ENCODE results near the gene HRG.
"Not testable (repeated sequence)": the region's sequence is repeated elsewhere in the genome, so short reads cannot be mapped to it uniquely, and the experiment has no call there.

HRG gene

GRCh38 chr3:186665625-186666188 lies at the start of gene HRG:
TSS of gene HRG (plus strand) at chr3:186666014. CDS start at chr3:186666032, 18 bp downstream.
- no peak for DNase-seq (ENCODE audit: low read depth in 2 of 2)

GRCh38 chr3:186616299-186616617 lies 49.6 kb upstream of the HRG start:
- DNase-seq (ENCODE audit: low read depth in 2 of 2): no peak

GRCh38 chr3:186617036-186617946 lies 48.5 kb upstream of the HRG start:
- peak; percentile 68 to 72 for DNase-seq (ENCODE audit: low read depth in 2 of 2)

- DNase-seq (ENCODE audit: low read depth in 2 of 2): no peak
These were observed 47.4 kb upstream of the HRG start for GRCh38 chr3:186618318-186618938.

- DNase-seq (ENCODE audit: low read depth in 2 of 2): no peak
These were observed 46.0 kb upstream of the HRG start for GRCh38 chr3:186619787-186620212.

GRCh38 chr3:186620213-186621092 lies 45.4 kb upstream of the HRG start:
- DNase-seq (ENCODE audit: low read depth in 2 of 2): no peak

GRCh38 chr3:186621894-186622650 lies 43.7 kb upstream of the HRG start:
- no peak for DNase-seq (ENCODE audit: low read depth in 2 of 2)

GRCh38 chr3:186622651-186623310 lies 43.0 kb upstream of the HRG start:
- no peak for DNase-seq (ENCODE audit: low read depth in 2 of 2)

GRCh38 chr3:186624598-186624997 lies 41.2 kb upstream of the HRG start:
- DNase-seq (ENCODE audit: low read depth in 2 of 2): no peak

- no peak for DNase-seq (ENCODE audit: low read depth in 2 of 2)
These were observed 40.2 kb upstream of the HRG start for GRCh38 chr3:186625600-186626042.

GRCh38 chr3:186626254-186626847 lies 39.5 kb upstream of the HRG start:
- DNase-seq (ENCODE audit: low read depth in 2 of 2): no peak

GRCh38 chr3:186627852-186628414 lies 37.9 kb upstream of the HRG start:
- DNase-seq (ENCODE audit: low read depth in 2 of 2): no peak

- no peak for DNase-seq (ENCODE audit: low read depth in 2 of 2)
These were observed 37.1 kb upstream of the HRG start for GRCh38 chr3:186628756-186629155.

- DNase-seq (ENCODE audit: low read depth in 2 of 2): no peak
These were observed 34.7 kb upstream of the HRG start for GRCh38 chr3:186630950-186631641.

GRCh38 chr3:186633481-186633880 lies 32.3 kb upstream of the HRG start:
- DNase-seq (ENCODE audit: low read depth in 2 of 2): no peak

- not testable (repeated sequence) for DNase-seq (ENCODE audit: low read depth in 2 of 2)
These were observed 31.6 kb upstream of the HRG start for GRCh38 chr3:186634207-186634606.

GRCh38 chr3:186635532-186635931 lies 30.3 kb upstream of the HRG start:
- DNase-seq (ENCODE audit: low read depth in 2 of 2): no peak

GRCh38 chr3:186636536-186636935 lies 29.3 kb upstream of the HRG start:
- no peak for DNase-seq (ENCODE audit: low read depth in 2 of 2)

GRCh38 chr3:186637686-186638085 lies 28.1 kb upstream of the HRG start:
- no peak for DNase-seq (ENCODE audit: low read depth in 2 of 2)
